Vagina (tissue), 2 donors: ENCODE measurements around the gene NRL.

Experiments
- POLR2A ChIP-seq, 2 donors: fragments of 450-650 bp; IDR thresholded peaks; one replicate each; pipeline ENCODE4 v1.6.1; 2017; ENCODE audit warnings: antibody characterized with exemption in 2 of 2, mild to moderate bottlenecking in 2 of 2, moderate library complexity in 2 of 2
- POLR2AphosphoS5 ChIP-seq, 2 donors: sonication (generic); formaldehyde crosslinking; IDR thresholded peaks; one replicate each; pipeline ENCODE4 v1.9.0; 2017; ENCODE audit warnings: antibody characterized with exemption in 2 of 2, mild to moderate bottlenecking in 2 of 2, low read depth in 1 of 2; ENCODE audit not compliant: insufficient read depth in 1 of 2
- TF ChIP-seq, protein P1 (sequence below), 3 experiments: fragments of 450-650 bp in 2 of 3; fragments of 200-600 bp in 1 of 3; sonication (generic) in 1 of 3; IDR thresholded peaks; one replicate each; pipeline ENCODE4 v1.5.1; 2017 to 2019; ENCODE audit warnings: antibody characterized with exemption in 3 of 3, mild to moderate bottlenecking in 2 of 3, moderate library complexity in 2 of 3

DNA sequence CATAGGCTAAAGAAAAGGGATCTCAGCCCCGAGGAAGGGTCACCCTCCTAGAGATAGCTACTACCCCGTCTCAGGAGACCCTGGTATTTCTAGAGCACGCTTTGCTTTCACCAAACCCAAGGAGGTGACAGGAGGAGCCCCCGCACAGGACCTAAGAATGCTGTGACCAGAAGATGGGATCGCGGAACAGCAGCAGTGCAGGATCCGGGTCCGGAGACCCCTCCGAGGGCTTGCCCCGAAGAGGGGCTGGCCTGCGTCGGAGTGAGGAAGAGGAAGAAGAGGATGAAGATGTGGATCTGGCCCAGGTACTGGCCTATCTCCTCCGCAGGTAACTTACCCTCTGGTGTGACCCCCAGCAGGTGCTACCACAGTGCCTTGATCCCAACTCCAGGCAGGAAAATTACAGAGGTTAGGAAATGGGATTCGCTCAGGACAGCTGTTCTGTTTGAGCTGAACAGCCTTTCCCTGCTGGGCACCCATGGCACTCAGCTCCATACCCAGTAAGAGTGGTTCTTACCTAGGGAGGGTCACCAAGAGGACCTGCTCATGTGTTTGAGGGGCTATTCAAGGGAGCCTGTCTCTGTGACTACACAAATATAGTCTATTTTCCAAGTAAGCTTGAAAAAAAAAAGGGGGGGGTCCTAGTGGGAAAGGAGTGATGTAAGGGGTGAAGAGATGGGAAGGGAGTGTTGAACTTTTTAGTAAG is 826 bp upstream of the NRL start:
- TF ChIP-seq POLR2A (IDR thresholded peaks at IDR 0.05), result no peak
- TF ChIP-seq, protein P1, sequence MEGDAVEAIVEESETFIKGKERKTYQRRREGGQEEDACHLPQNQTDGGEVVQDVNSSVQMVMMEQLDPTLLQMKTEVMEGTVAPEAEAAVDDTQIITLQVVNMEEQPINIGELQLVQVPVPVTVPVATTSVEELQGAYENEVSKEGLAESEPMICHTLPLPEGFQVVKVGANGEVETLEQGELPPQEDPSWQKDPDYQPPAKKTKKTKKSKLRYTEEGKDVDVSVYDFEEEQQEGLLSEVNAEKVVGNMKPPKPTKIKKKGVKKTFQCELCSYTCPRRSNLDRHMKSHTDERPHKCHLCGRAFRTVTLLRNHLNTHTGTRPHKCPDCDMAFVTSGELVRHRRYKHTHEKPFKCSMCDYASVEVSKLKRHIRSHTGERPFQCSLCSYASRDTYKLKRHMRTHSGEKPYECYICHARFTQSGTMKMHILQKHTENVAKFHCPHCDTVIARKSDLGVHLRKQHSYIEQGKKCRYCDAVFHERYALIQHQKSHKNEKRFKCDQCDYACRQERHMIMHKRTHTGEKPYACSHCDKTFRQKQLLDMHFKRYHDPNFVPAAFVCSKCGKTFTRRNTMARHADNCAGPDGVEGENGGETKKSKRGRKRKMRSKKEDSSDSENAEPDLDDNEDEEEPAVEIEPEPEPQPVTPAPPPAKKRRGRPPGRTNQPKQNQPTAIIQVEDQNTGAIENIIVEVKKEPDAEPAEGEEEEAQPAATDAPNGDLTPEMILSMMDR (IDR thresholded peaks at IDR 0.05), result no peak
- TF ChIP-seq POLR2AphosphoS5 (IDR thresholded peaks at IDR 0.05; ENCODE audit: insufficient read depth in 1 of 2, low read depth in 1 of 2), result no peak
